ENCODE data around the gene GMIP.
A peak's percentile ranks its signal among the peaks of the same experiment; 100 is the strongest.

- TF ChIP-seq CTCF (IDR thresholded peaks at IDR 0.05 in 8 of 11, conservative IDR thresholded peaks at IDR 0.05 in 3 of 11) (no peak), POLR2A (IDR thresholded peaks at IDR 0.05) (no peak), POLR2AphosphoS5 (IDR thresholded peaks at IDR 0.05) (peak in 2 of 3 donors; percentile 2 to 43)
These were observed 3.8 kb upstream of the GMIP start for GRCh38 chr19:19647037-19647835.
